GM19397 (cell line): ENCODE measurements around the gene PLCB4.

Experiments
- ATAC-seq: cut with Tn5 transposase; IDR thresholded peaks from one replicate; pipeline ENCODE4 v1.9.1; 2021; ENCODE audit warnings: mild to moderate bottlenecking, moderate library complexity; ENCODE audit not compliant: unreplicated experiment

Gene PLCB4

DNA sequence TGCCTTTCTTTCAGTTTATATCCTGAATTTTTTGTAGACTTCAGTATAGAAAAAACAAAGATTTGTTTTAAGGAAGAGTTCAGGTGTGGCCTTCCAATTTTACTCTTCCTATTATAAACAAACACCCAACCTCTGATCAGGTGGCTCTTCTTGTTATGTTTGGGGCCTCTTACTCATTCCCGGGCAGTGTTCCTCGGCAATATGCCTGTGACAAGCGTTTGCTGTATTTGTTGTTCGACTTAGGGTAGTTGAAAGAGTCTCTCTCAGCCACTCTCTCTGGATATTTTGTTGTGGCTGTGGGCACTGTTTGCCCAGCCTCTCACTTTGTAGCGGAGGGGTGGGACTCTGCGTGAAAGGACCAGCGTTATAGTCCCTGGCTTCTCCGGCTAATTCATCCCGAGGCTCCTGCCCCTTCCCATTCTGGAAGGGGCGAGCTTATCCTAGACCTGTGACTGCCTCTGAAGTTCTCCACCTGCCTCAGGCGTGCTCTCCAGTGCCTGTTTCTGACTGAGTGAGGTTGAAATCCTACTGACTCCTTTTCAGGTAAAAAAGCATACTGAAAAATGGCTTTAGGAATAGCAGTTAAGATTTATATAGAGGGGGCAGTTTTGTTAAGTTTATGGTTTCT is 97.4 kb downstream of the PLCB4 start:
- no peak for ATAC-seq

GRCh38 chr20:9169409-9169808 is 100.5 kb downstream of the PLCB4 start:
- no peak for ATAC-seq

GRCh38 chr20:9172851-9173250 is 104.0 kb downstream of the PLCB4 start:
- ATAC-seq = no peak

GRCh38 chr20:9177278-9177677 is 108.4 kb downstream of the PLCB4 start:
- ATAC-seq = no peak

DNA sequence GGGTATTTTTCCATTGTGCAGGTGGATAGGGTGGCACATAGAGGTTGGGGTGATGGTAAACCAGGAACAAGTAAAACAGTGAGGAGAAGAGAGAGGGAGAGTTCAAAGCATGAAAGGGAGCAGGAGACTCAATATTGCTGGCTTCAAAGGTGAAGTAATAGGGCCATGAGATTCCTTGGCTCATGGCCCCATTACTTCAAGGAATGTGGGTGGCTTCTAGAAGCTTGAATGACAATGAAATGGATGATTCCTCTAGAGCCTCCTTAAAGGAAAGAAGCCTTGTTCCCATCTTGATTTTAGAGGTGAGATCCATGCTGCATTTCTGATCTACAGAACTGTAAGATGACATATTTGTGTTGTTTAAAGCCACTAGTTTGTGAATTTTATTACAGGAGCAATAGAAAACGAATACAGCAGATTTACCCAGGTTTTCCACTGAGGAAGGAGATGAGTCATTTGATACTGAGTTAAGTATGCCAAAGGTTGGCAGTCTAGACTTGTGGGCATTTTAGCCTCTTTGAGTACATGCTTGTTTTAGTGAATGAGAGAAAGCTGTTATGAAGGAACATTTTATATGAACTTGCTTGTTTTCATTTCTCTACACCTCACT is 110.4 kb downstream of the PLCB4 start:
- ATAC-seq = no peak

DNA sequence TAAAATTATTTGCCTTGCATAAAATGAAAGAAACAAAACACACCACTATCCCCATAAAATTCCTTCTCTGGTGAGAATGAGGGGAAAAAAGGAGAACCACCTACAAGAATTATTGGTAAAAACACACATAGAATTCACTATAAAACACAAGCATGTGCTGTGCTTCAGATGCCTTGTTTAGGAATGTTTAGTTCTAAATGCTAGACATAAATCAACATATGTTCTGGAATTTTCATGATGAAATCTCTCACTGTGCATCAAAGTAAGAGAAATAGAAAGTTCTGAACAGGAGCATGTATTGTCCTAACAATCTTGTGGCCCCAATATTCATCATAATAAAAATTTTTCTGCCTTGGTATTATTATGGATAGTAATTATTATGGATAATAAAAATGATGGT is 111.0 kb downstream of the PLCB4 start:
- no peak for ATAC-seq

DNA sequence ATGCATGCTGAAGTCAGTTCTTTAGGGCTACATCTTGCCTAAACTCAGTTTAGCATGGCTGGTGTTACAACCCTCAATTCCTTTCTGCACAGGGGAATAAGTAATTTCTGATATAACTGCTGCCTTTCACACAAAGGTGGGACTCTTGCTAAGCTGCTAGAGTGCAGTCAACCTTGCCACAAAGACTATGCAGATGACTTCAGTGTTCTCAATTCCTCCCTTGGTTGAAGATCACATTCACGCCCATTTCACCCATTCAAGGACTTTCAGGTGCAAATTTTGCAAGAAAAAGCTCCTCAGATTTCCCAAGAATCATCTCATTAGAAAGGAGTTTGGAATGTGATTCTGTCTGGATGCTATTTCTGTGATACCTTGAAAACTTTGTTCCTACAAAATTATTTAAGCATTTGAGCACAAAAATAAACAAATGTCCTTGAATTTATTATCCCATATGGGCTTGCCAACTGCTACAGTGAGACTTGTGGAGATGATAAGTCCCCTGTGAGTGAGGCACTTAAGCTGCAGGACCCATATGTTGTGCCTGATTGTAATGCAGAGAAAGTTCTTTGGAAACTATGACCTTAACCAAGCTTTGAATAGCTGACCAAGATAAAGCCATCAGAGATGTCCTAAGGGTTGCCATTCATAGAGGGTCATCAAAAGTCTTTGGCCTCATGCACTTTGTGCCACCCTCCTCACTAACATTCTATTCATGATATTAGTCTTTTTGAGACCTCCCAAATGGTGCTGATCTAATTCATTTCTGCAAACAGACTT is 111.8 kb downstream of the PLCB4 start:
- ATAC-seq = no peak

- ATAC-seq = no peak
Observed at GRCh38 chr20:9185511-9185910, 116.6 kb downstream of the PLCB4 start.

- ATAC-seq = no peak
Observed at GRCh38 chr20:9186396-9186795, 117.5 kb downstream of the PLCB4 start.

- ATAC-seq = no peak
Observed at GRCh38 chr20:9195031-9195430, 126.1 kb downstream of the PLCB4 start.

DNA sequence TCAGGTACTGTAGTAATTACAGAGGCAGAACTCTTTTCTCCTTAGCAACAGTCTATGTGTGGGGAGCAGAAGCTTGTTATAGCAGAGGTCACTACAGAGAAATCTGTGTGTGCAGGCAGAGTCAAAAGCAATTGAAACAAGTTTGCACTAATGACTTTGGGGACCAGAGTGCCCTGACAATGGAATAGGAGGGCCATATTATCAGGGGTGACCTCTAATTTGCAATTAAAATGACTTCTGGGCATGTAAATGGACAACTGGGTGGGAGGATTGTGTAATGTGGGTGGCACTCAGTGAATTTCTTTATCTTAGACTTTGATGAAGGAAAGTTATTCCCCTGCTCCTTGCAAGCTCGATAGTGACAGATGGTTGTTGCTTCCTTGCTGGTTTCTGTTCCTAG is 127.2 kb downstream of the PLCB4 start:
- no peak for ATAC-seq

GRCh38 chr20:9198460-9198859 is 129.6 kb downstream of the PLCB4 start:
- no peak for ATAC-seq

GRCh38 chr20:9200196-9200595 is 131.3 kb downstream of the PLCB4 start:
- no peak for ATAC-seq

GRCh38 chr20:9200620-9201019 is 131.7 kb downstream of the PLCB4 start:
- ATAC-seq = no peak

GRCh38 chr20:9202420-9203080 is 133.7 kb downstream of the PLCB4 start:
- no peak for ATAC-seq

- no peak for ATAC-seq
Observed at GRCh38 chr20:9203081-9203447, 134.2 kb downstream of the PLCB4 start.

- no peak for ATAC-seq
Observed at GRCh38 chr20:9204979-9205378, 136.1 kb downstream of the PLCB4 start.

- ATAC-seq = no peak
Observed at GRCh38 chr20:9206486-9206885, 137.6 kb downstream of the PLCB4 start.

- no peak for ATAC-seq
Observed at GRCh38 chr20:9207253-9207652, 138.4 kb downstream of the PLCB4 start.

DNA sequence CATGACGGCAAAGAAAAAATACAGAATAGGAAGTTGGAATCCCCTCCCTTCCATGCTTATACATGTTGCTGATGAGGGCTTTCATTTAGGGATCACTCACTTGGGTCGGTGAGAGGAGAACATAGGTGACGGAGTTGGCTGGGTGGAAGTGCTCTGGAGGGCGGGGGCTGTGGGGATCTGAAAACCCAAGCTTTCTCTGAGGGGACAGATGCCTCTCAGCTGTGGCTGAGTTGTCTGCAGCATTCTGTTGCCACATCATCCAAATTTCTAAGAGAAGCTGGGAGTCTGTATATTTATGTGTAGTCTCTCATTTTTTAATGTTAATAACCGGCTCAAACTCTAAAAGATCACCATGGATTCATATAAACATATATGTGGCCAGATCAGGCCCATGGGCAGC is 141.5 kb downstream of the PLCB4 start:
- no peak for ATAC-seq

GRCh38 chr20:9211016-9211760 is 142.3 kb downstream of the PLCB4 start:
- no peak for ATAC-seq
